HCT116 (cell line): ENCODE measurements around the gene SLC51A. TPM values are rescaled to one million over a fixed set of nuclear protein-coding genes. Genes with fewer than 3 reads are reported as not detected.

Source experiments
- ATAC-seq: fragments of 200-7000 bp; cut with Tn5 transposase; 2 replicates; pipeline ENCODE4 v1.9.1; 2020; ENCODE audit warnings: mild to moderate bottlenecking, moderate library complexity
- BruUV-seq: library from RNA; stranded (reverse); fragments of 400-500 nt; replicated peaks from 2 replicates; lab custom pipeline; 2021; lab: Mats Ljungman, UMichigan
- CTCF ChIA-PET: fragments of 300-600 bp; sonication (Branson Sonifier 250); formaldehyde crosslinking; loops from one replicate; lab custom pipeline; 2021; ENCODE audit warnings: antibody characterized with exemption; lab: Charles Lee
- POLR2A ChIA-PET: fragments of 300-600, 350-600 bp; sonication (Branson Sonifier 250); formaldehyde crosslinking; loops from one replicate; lab custom pipeline; 2021; ENCODE audit warnings: antibody characterized with exemption; lab: Charles Lee
- RAD21 ChIA-PET, 2 experiments: fragments of 300-600 bp; sonication (Branson Sonifier 250); formaldehyde crosslinking; loops; one replicate each; lab custom pipeline; 2023; ENCODE audit warnings: low total read pairs in 2 of 2; ENCODE audit not compliant: uncharacterized antibody in 2 of 2, unreplicated experiment in 2 of 2, low non-redundant PET in 1 of 2; lab: Charles Lee
- DNase-seq: peaks from one replicate; pipeline ENCODE4 v3.0.0-alpha.2; 2010; ENCODE audit warnings: low read depth, low spot score
- H2AFZ ChIP-seq: fragments of 200-600 bp; shearing (Covaris generic), sonication (generic); 2 replicates; pipeline ENCODE4 v1.6.1; 2017; ENCODE audit warnings: low read depth, mixed run types, mixed read lengths, antibody characterized with exemption, low read length; ENCODE audit not compliant: poor library complexity, severe bottlenecking
- H3K27ac ChIP-seq: 2 replicates; pipeline ENCODE4 v1.5.1; 2012; ENCODE audit warnings: low read depth, low read length
- H3K27me3 ChIP-seq: fragments of 200-600 bp; sonication (generic); 2 replicates; pipeline ENCODE4 v1.6.1; 2016; ENCODE audit warnings: mixed run types, low read length, mixed read lengths; ENCODE audit not compliant: insufficient read depth
- H3K36me3 ChIP-seq, 2 experiments: fragments of 200-500 bp in 1 of 2; fragments of 200-600 bp in 1 of 2; sonication (Bioruptor generic) in 1 of 2; sonication (generic) in 1 of 2; 2 replicates each; pipeline versions ENCODE4 v1.5.1 to v1.6.1; 2014 to 2016; ENCODE audit warnings: low read length in 2 of 2, inconsistent platforms in 1 of 2, mixed read lengths in 1 of 2, mixed run types in 1 of 2; ENCODE audit not compliant: insufficient read depth in 2 of 2, control insufficient read depth in 1 of 2
- H3K4me1 ChIP-seq, 2 experiments: fragments of 200-600 bp in 1 of 2; sonication (generic) in 1 of 2; 2 replicates each; pipeline versions ENCODE4 v1.5.1 to v1.6.1; 2012 to 2017; ENCODE audit warnings: low read length in 2 of 2, inconsistent platforms in 1 of 2, mild to moderate bottlenecking in 1 of 2, mixed read lengths in 1 of 2, mixed run types in 1 of 2, moderate library complexity in 1 of 2; ENCODE audit not compliant: insufficient read depth in 2 of 2, control insufficient read depth in 1 of 2
- H3K4me2 ChIP-seq: fragments of 200-600 bp; sonication (generic); 2 replicates; pipeline ENCODE4 v1.6.1; 2017; ENCODE audit warnings: mixed run types, low read length, mixed read lengths
- H3K4me3 ChIP-seq, 2 experiments: fragments of 200-600 bp in 1 of 2; sonication (generic) in 1 of 2; replicated peaks in 1 of 2; 2 replicates each; pipeline ENCODE4 v1.5.1; 2011 to 2016; ENCODE audit warnings: low read length in 2 of 2, control low read depth in 1 of 2, low read depth in 1 of 2, mild to moderate bottlenecking in 1 of 2, mixed read lengths in 1 of 2, mixed run types in 1 of 2
- H3K79me2 ChIP-seq: fragments of 200-600 bp; sonication (generic); 2 replicates; pipeline ENCODE4 v1.6.1; 2017; ENCODE audit warnings: mild to moderate bottlenecking, mixed run types, low read length, moderate library complexity, mixed read lengths; ENCODE audit not compliant: insufficient read depth
- H3K9ac ChIP-seq: fragments of 200-600 bp; sonication (generic); 2 replicates; pipeline ENCODE4 v1.6.1; 2016; ENCODE audit warnings: low read length, mixed read lengths
- H3K9me2 ChIP-seq: fragments of 200-600 bp; sonication (generic), shearing (Covaris generic); 2 replicates; pipeline ENCODE4 v1.6.1; 2017; ENCODE audit warnings: mixed run types, mild to moderate bottlenecking, moderate library complexity; ENCODE audit not compliant: insufficient read depth
- H3K9me3 ChIP-seq, 2 experiments: fragments of 200-500 bp in 1 of 2; fragments of 200-600 bp in 1 of 2; sonication (Bioruptor generic) in 1 of 2; sonication (generic) in 1 of 2; 2 replicates each; pipeline ENCODE4 v1.6.1; 2014 to 2017; ENCODE audit warnings: low read length in 2 of 2, mixed read lengths in 2 of 2, inconsistent platforms in 1 of 2, low read depth in 1 of 2, mild to moderate bottlenecking in 1 of 2, mixed run types in 1 of 2, moderate library complexity in 1 of 2; ENCODE audit not compliant: control insufficient read depth in 1 of 2, insufficient read depth in 1 of 2
- H4K20me1 ChIP-seq: fragments of 200-600 bp; sonication (generic), shearing (Covaris generic); 2 replicates; pipeline ENCODE4 v1.6.1; 2017; ENCODE audit warnings: mixed run types, mild to moderate bottlenecking, moderate library complexity; ENCODE audit not compliant: insufficient read depth
- CBX3 ChIP-seq: IDR thresholded peaks from 2 replicates; pipeline ENCODE4 v1.6.1; 2012; ENCODE audit warnings: low read depth
- CEBPB ChIP-seq: IDR thresholded peaks from 2 replicates; pipeline ENCODE4 v1.6.1; 2012; ENCODE audit warnings: low read depth
- EGR1 ChIP-seq: IDR thresholded peaks from 2 replicates; pipeline ENCODE4 v1.6.1; 2012; ENCODE audit warnings: low read depth
- EZH2phosphoT487 ChIP-seq: fragments of 200-600 bp; IDR thresholded peaks from 2 replicates; pipeline ENCODE4 v1.6.1; 2018; ENCODE audit warnings: antibody characterized with exemption, borderline replicate concordance
- FOSL1 ChIP-seq: IDR thresholded peaks from 2 replicates; pipeline ENCODE4 v1.6.1; 2012; ENCODE audit warnings: low read depth
- JUND ChIP-seq: IDR thresholded peaks from 2 replicates; pipeline ENCODE4 v1.6.1; 2012
- POLR2A ChIP-seq: IDR thresholded peaks from 2 replicates; pipeline ENCODE4 v1.7.0; 2011; ENCODE audit warnings: borderline replicate concordance; ENCODE audit not compliant: insufficient read depth, insufficient read length; ENCODE audit errors: extremely low read depth
- RAD21 ChIP-seq: IDR thresholded peaks from 2 replicates; pipeline ENCODE4 v1.6.1; 2012; ENCODE audit warnings: low read depth, mild to moderate bottlenecking
- SIN3A ChIP-seq: IDR thresholded peaks from 2 replicates; pipeline ENCODE4 v1.6.1; 2012; ENCODE audit warnings: low read depth
- SRF ChIP-seq: IDR thresholded peaks from 2 replicates; pipeline ENCODE4 v1.6.1; 2012; ENCODE audit warnings: low read depth
- TCF7L2 ChIP-seq: IDR thresholded peaks from 2 replicates; pipeline ENCODE4 v1.7.0; 2011; ENCODE audit warnings: borderline replicate concordance, inconsistent platforms; ENCODE audit not compliant: insufficient read depth, insufficient read length; ENCODE audit errors: extremely low read depth
- YY1 ChIP-seq: IDR thresholded peaks from 2 replicates; pipeline ENCODE4 v1.6.1; 2011; ENCODE audit warnings: low read length, low read depth, moderate library complexity, mild to moderate bottlenecking; ENCODE audit not compliant: insufficient replicate concordance; ENCODE audit errors: extremely low read depth
- ZFX ChIP-seq: fragments of 450-650 bp; IDR thresholded peaks from 2 replicates; pipeline ENCODE4 v1.6.1; 2017
- intact Hi-C: fragments of 100-400 bp; cut with micrococcal nuclease; formaldehyde crosslinking; loops from 2 replicates; pipeline ENCODE4 v1.10.0; 2022
- total RNA-seq: library from RNA; stranded (reverse); gene quantifications from one replicate; pipeline ENCODE4 v1.2.1, GENCODE V29; 2021; ENCODE audit not compliant: unreplicated experiment
- TF ChIP-seq, protein P1 (sequence below): IDR thresholded peaks from 2 replicates; pipeline ENCODE4 v1.6.1; 2011; ENCODE audit warnings: mild to moderate bottlenecking, low read length, moderate library complexity; ENCODE audit not compliant: insufficient replicate concordance; ENCODE audit errors: extremely low read depth
- TF ChIP-seq, protein P2 (sequence below): IDR thresholded peaks from 2 replicates; pipeline ENCODE4 v1.6.1; 2012
- TF ChIP-seq, protein P3 (sequence below): IDR thresholded peaks from 2 replicates; pipeline ENCODE4 v1.6.1; 2012

The SLC51A gene
- total RNA-seq, 1 experiment from 2014 or later = not detected

DNA sequence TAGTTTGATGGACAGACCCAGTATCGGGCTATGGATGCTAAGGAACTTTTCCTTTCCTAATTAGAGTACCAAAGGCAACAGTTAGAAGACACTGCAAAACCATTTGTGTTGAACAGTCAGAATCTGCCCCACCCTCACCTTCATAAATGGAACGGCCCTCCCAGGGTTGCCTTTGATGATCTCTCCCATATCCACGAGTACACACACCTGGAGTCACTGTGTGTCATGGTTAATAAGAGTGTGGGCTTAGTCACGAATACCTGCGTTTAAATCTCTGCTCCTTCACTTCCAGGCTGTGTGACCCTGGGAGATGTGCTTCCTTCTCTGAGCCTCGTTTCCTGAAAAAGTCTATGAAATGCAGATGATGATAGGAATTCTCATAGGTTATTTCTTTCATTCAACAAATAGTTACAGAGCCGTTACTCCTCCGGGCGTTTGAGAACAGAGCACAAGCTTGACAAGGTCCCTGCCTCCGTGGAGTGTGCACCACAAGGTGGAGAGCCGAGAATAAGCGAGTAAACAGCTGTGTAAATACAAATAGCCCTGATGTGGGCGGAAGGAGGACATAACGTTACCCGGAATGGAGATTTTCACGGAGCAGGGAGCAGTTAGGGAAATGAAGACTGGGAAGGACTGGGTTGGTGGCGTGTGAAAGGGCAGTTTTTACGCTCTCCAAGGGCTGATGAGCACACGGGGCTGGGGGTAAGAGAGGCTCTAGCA lies 6.7 kb downstream of the SLC51A start:
- H3K4me2 ChIP-seq = no peak overlapping the region
- no peaks in the 10 kb centered on the region for H3K79me2 ChIP-seq
- no peaks in the 10 kb centered on the region for H3K27me3 ChIP-seq
- H3K36me3 ChIP-seq = no peaks in the 10 kb centered on the region
- no peak for DNase-seq
- ChIA-PET POLR2A (no interaction called here), CTCF (no interaction called here), RAD21 (no interaction called here)
- H3K9ac ChIP-seq = no peak overlapping the region
- H3K9me3 ChIP-seq = no peaks in the 10 kb centered on the region
- H3K4me3 ChIP-seq = no peak overlapping the region
- H4K20me1 ChIP-seq = no peaks in the 10 kb centered on the region
- H2AFZ ChIP-seq = no peak overlapping the region
- intact Hi-C loops = no loop called here
- no peaks in the 10 kb centered on the region for H3K9me2 ChIP-seq
- no peak overlapping the region for H3K27ac ChIP-seq
- BruUV-seq = no TSS peak
- ATAC-seq = no peak
- H3K4me1 ChIP-seq = no peaks in the 10 kb centered on the region
- TF ChIP-seq JUND (no peak), SRF (no peak), EZH2phosphoT487 (no peak), FOSL1 (no peak), POLR2A (no peak), CBX3 (no peak), SIN3A (no peak), TCF7L2 (no peak), CEBPB (no peak), YY1 (no peak), ZFX (no peak), RAD21 (no peak), EGR1 (no peak)
- TF ChIP-seq, protein P1, sequence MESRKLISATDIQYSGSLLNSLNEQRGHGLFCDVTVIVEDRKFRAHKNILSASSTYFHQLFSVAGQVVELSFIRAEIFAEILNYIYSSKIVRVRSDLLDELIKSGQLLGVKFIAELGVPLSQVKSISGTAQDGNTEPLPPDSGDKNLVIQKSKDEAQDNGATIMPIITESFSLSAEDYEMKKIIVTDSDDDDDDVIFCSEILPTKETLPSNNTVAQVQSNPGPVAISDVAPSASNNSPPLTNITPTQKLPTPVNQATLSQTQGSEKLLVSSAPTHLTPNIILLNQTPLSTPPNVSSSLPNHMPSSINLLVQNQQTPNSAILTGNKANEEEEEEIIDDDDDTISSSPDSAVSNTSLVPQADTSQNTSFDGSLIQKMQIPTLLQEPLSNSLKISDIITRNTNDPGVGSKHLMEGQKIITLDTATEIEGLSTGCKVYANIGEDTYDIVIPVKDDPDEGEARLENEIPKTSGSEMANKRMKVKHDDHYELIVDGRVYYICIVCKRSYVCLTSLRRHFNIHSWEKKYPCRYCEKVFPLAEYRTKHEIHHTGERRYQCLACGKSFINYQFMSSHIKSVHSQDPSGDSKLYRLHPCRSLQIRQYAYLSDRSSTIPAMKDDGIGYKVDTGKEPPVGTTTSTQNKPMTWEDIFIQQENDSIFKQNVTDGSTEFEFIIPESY = no peak
- TF ChIP-seq, protein P2, sequence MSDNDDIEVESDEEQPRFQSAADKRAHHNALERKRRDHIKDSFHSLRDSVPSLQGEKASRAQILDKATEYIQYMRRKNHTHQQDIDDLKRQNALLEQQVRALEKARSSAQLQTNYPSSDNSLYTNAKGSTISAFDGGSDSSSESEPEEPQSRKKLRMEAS = no peak
- TF ChIP-seq, protein P3, sequence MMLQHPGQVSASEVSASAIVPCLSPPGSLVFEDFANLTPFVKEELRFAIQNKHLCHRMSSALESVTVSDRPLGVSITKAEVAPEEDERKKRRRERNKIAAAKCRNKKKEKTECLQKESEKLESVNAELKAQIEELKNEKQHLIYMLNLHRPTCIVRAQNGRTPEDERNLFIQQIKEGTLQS = no peak
